ENCODE data around the gene RHOA. TPM values are rescaled to one million over a fixed set of nuclear protein-coding genes. Genes with fewer than 3 reads are reported as not detected.

Gene RHOA
- total RNA-seq, 2 donors from 2014 or later: 499 to 506 TPM

DNA sequence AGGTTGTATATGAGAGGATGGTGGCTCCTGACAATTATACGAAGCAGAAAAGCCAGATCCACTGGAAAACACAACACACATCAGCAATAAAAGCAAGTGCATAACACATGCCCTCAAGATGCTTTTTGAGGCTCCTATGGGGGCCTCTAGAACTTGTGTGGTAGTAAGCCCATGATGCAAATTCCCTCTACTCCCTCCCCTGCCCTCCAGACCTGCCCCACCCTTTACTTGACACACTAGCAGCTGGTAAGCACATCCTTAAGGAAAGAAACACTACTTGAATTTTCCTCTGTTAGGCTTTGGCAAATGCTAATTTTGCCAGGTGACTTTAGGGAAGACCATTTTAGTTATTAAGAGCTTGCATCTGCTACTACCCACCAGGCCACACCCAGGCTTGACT, 101.1 kb downstream of the RHOA start:
- no peak overlapping the region for H3K9ac ChIP-seq (ENCODE audit: low read depth in 2 of 2, low read length in 2 of 2)
- H3K27ac ChIP-seq: no peak overlapping the region
- intact Hi-C loops (cut with DNase I): no loop called here
- H3K9me3 ChIP-seq: no peaks in the 10 kb centered on the region
- H3K36me3 ChIP-seq: peaks cover 3% of the 10 kb centered on the region
- no peaks in the 10 kb centered on the region for H3K4me1 ChIP-seq
- no peak overlapping the region for H3K4me3 ChIP-seq
- TF ChIP-seq, protein P1, sequence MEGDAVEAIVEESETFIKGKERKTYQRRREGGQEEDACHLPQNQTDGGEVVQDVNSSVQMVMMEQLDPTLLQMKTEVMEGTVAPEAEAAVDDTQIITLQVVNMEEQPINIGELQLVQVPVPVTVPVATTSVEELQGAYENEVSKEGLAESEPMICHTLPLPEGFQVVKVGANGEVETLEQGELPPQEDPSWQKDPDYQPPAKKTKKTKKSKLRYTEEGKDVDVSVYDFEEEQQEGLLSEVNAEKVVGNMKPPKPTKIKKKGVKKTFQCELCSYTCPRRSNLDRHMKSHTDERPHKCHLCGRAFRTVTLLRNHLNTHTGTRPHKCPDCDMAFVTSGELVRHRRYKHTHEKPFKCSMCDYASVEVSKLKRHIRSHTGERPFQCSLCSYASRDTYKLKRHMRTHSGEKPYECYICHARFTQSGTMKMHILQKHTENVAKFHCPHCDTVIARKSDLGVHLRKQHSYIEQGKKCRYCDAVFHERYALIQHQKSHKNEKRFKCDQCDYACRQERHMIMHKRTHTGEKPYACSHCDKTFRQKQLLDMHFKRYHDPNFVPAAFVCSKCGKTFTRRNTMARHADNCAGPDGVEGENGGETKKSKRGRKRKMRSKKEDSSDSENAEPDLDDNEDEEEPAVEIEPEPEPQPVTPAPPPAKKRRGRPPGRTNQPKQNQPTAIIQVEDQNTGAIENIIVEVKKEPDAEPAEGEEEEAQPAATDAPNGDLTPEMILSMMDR (IDR thresholded peaks at IDR 0.05): no peak
- no peak for DNase-seq
- H3K27me3 ChIP-seq: no peaks in the 10 kb centered on the region

Other genes with a start within 250 kb of the RHOA start
- gene CCDC71, start 245.6 kb downstream of the RHOA start, total RNA-seq: 10 to 100 TPM; 17.8 to 22.6 TPM
- 1 to 10 TPM; 5.1 to 9.4 TPM for gene KLHDC8B, start 240.4 kb downstream of the RHOA start, total RNA-seq
- 1 to 10 TPM; 3.1 to 4.2 TPM for gene C3orf62, start 134.7 kb downstream of the RHOA start, total RNA-seq
- gene USP4, start 71.9 kb downstream of the RHOA start, total RNA-seq: 10 to 100 TPM; 40.5 to 43.9 TPM
- gene GPX1, start 53.6 kb downstream of the RHOA start, total RNA-seq: 100 to 1,000 TPM; 131 to 235 TPM
- 10 to 100 TPM; 35.0 to 37.6 TPM for gene TCTA, start 447 bp upstream of the RHOA start, total RNA-seq
- 10 to 100 TPM; 20.6 to 24.5 TPM for gene AMT, start 10.5 kb upstream of the RHOA start, total RNA-seq
- 1 to 10 TPM; 5.5 to 6.6 TPM for gene NICN1, start 17.3 kb upstream of the RHOA start, total RNA-seq
- gene DAG1, start 58.3 kb upstream of the RHOA start, total RNA-seq: 100 to 1,000 TPM in 1 of 2 donors, 10 to 100 TPM in 1; 81.7 to 107 TPM
- gene BSN, start 142.5 kb upstream of the RHOA start, total RNA-seq: under 1 TPM; 0.17 to 0.21 TPM